Activated T-helper 2 cell treated with anti-CD3 and anti-CD28 coated beads, Interferon-gamma antibody, Interleukin-2, Interleukin-4, amounts not matched to agents 10 μg/mL and 5 μg/mL and 100 μg/mL, durations not matched to agents 14 hours and 24 hours and 36 hours (primary cell): ENCODE results near the gene ZNRF3. TPM values are rescaled to one million over a fixed set of nuclear protein-coding genes. Genes with fewer than 3 reads are reported as not detected.

Source experiments
- DNase-seq: peaks from one replicate; pipeline ENCODE4 v3.0.0; 2021; ENCODE audit warnings: low spot score
- H3K27ac Mint-ChIP-seq: one replicate; pipeline ENCODE4 v1.8.0; 2021; ENCODE audit warnings: mixed read lengths
- H3K27me3 Mint-ChIP-seq: one replicate; pipeline ENCODE4 v1.8.0; 2021; ENCODE audit warnings: low read depth, mixed read lengths
- H3K36me3 Mint-ChIP-seq: one replicate; pipeline ENCODE4 v1.8.0; 2021; ENCODE audit warnings: low read depth, mixed read lengths
- H3K4me1 Mint-ChIP-seq: one replicate; pipeline ENCODE4 v1.8.0; 2021; ENCODE audit warnings: low read depth, mixed read lengths
- H3K4me3 Mint-ChIP-seq: one replicate; pipeline ENCODE4 v1.8.0; 2021; ENCODE audit warnings: low read depth, mild to moderate bottlenecking, moderate library complexity, mixed read lengths
- H3K9me3 Mint-ChIP-seq: one replicate; pipeline ENCODE4 v1.8.0; 2021; ENCODE audit warnings: mixed read lengths
- intact Hi-C: fragments of 100-400 bp; cut with micrococcal nuclease; formaldehyde crosslinking; loops from one replicate; pipeline ENCODE4 v1.15.1; 2023
- total RNA-seq: library from RNA; stranded (reverse); gene quantifications from 2 replicates; pipeline ENCODE4 v1.2.3, GENCODE V29; 2022

Gene ZNRF3
- total RNA-seq, 1 donor from 2014 or later: 0.82 TPM

- peaks cover 62% of the 10 kb centered on the region for H3K27me3 Mint-ChIP-seq
- no peak overlapping the region for H3K4me3 Mint-ChIP-seq
- H3K4me1 Mint-ChIP-seq: no peaks in the 10 kb centered on the region
- H3K36me3 Mint-ChIP-seq: no peaks in the 10 kb centered on the region
- H3K9me3 Mint-ChIP-seq: no peaks in the 10 kb centered on the region
- intact Hi-C loops: no loop called here
- H3K27ac Mint-ChIP-seq: no peak overlapping the region
- no peak for DNase-seq
Measured at GRCh38 chr22:28915969-28916368, 32.6 kb downstream of the ZNRF3 start.

- H3K27me3 Mint-ChIP-seq: peaks cover 67% of the 10 kb centered on the region
- H3K9me3 Mint-ChIP-seq: no peaks in the 10 kb centered on the region
- H3K27ac Mint-ChIP-seq: no peak overlapping the region
- H3K4me1 Mint-ChIP-seq: no peaks in the 10 kb centered on the region
- H3K36me3 Mint-ChIP-seq: no peaks in the 10 kb centered on the region
- intact Hi-C loops: no loop called here
- H3K4me3 Mint-ChIP-seq: no peak overlapping the region
- no peak for DNase-seq
Measured at GRCh38 chr22:28917747-28918549, 34.6 kb downstream of the ZNRF3 start.

GRCh38 chr22:28918550-28919271 is 35.3 kb downstream of the ZNRF3 start:
- Mint-ChIP-seq H3K4me1 (no peaks in the 10 kb centered on the region), H3K4me3 (no peak overlapping the region), H3K27ac (no peak overlapping the region), H3K36me3 (no peaks in the 10 kb centered on the region), H3K9me3 (no peaks in the 10 kb centered on the region), H3K27me3 (peaks cover 67% of the 10 kb centered on the region)
- no peak for DNase-seq
- intact Hi-C loops: no loop called here

GRCh38 chr22:28920757-28921584 is 37.6 kb downstream of the ZNRF3 start:
- DNase-seq: no peak
- intact Hi-C loops: no loop called here
- H3K27me3 Mint-ChIP-seq: peaks cover 68% of the 10 kb centered on the region
- H3K9me3 Mint-ChIP-seq: no peaks in the 10 kb centered on the region
- no peaks in the 10 kb centered on the region for H3K4me1 Mint-ChIP-seq
- no peak overlapping the region for H3K27ac Mint-ChIP-seq
- no peak overlapping the region for H3K4me3 Mint-ChIP-seq
- H3K36me3 Mint-ChIP-seq: no peaks in the 10 kb centered on the region

GRCh38 chr22:28921585-28921879 is 38.2 kb downstream of the ZNRF3 start:
- Mint-ChIP-seq H3K9me3 (no peaks in the 10 kb centered on the region), H3K4me3 (no peak overlapping the region), H3K36me3 (no peaks in the 10 kb centered on the region), H3K27me3 (peaks cover 68% of the 10 kb centered on the region), H3K4me1 (no peaks in the 10 kb centered on the region), H3K27ac (no peak overlapping the region)
- DNase-seq: no peak
- intact Hi-C loops: no loop called here

GRCh38 chr22:28922540-28923244 is 39.3 kb downstream of the ZNRF3 start:
- no peak overlapping the region for H3K27ac Mint-ChIP-seq
- DNase-seq: no peak
- peaks cover 61% of the 10 kb centered on the region for H3K27me3 Mint-ChIP-seq
- no peaks in the 10 kb centered on the region for H3K4me1 Mint-ChIP-seq
- H3K4me3 Mint-ChIP-seq: no peak overlapping the region
- intact Hi-C loops: no loop called here
- no peaks in the 10 kb centered on the region for H3K9me3 Mint-ChIP-seq
- H3K36me3 Mint-ChIP-seq: no peaks in the 10 kb centered on the region

GRCh38 chr22:28923826-28924732 is 40.7 kb downstream of the ZNRF3 start:
- Mint-ChIP-seq H3K27ac (no peak overlapping the region), H3K9me3 (no peaks in the 10 kb centered on the region), H3K36me3 (no peaks in the 10 kb centered on the region), H3K4me1 (no peaks in the 10 kb centered on the region), H3K4me3 (no peak overlapping the region), H3K27me3 (peaks cover 55% of the 10 kb centered on the region)
- DNase-seq: no peak
- intact Hi-C loops: no loop called here

GRCh38 chr22:28925916-28926315 is 42.5 kb downstream of the ZNRF3 start:
- no peak overlapping the region for H3K27ac Mint-ChIP-seq
- H3K4me1 Mint-ChIP-seq: no peaks in the 10 kb centered on the region
- H3K4me3 Mint-ChIP-seq: no peak overlapping the region
- no peaks in the 10 kb centered on the region for H3K36me3 Mint-ChIP-seq
- DNase-seq: no peak
- no peaks in the 10 kb centered on the region for H3K9me3 Mint-ChIP-seq
- peaks cover 61% of the 10 kb centered on the region for H3K27me3 Mint-ChIP-seq
- intact Hi-C loops: no loop called here

GRCh38 chr22:28927630-28928029 is 44.3 kb downstream of the ZNRF3 start:
- DNase-seq: no peak
- no peaks in the 10 kb centered on the region for H3K9me3 Mint-ChIP-seq
- H3K4me3 Mint-ChIP-seq: no peak overlapping the region
- H3K27me3 Mint-ChIP-seq: peaks cover 61% of the 10 kb centered on the region
- no peak overlapping the region for H3K27ac Mint-ChIP-seq
- no peaks in the 10 kb centered on the region for H3K4me1 Mint-ChIP-seq
- intact Hi-C loops: no loop called here
- H3K36me3 Mint-ChIP-seq: no peaks in the 10 kb centered on the region

GRCh38 chr22:28929197-28929596 is 45.8 kb downstream of the ZNRF3 start:
- H3K4me3 Mint-ChIP-seq: no peak overlapping the region
- no peaks in the 10 kb centered on the region for H3K36me3 Mint-ChIP-seq
- no peak overlapping the region for H3K27ac Mint-ChIP-seq
- DNase-seq: no peak
- no peaks in the 10 kb centered on the region for H3K9me3 Mint-ChIP-seq
- intact Hi-C loops: no loop called here
- no peaks in the 10 kb centered on the region for H3K4me1 Mint-ChIP-seq
- peaks cover 60% of the 10 kb centered on the region for H3K27me3 Mint-ChIP-seq

- intact Hi-C loops: no loop called here
- Mint-ChIP-seq H3K36me3 (no peaks in the 10 kb centered on the region), H3K9me3 (no peaks in the 10 kb centered on the region), H3K4me1 (no peaks in the 10 kb centered on the region), H3K4me3 (no peak overlapping the region), H3K27ac (no peak overlapping the region), H3K27me3 (peaks cover 56% of the 10 kb centered on the region)
- no peak for DNase-seq
Measured at GRCh38 chr22:28930357-28931007, 47.1 kb downstream of the ZNRF3 start.
